ENCODE results near the gene PPP1CA. TPM values are rescaled to one million over a fixed set of nuclear protein-coding genes. Genes with fewer than 3 reads are reported as not detected.

Gene PPP1CA
- total RNA-seq, 1 donor from 2014 or later = 137 TPM

- no peak for DNase-seq (ENCODE audit: extremely low spot score, unreplicated experiment)
- H3K9me3 Mint-ChIP-seq = no peaks in the 10 kb centered on the region
- peaks cover 4% of the 10 kb centered on the region for H3K27me3 Mint-ChIP-seq
- no peaks in the 10 kb centered on the region for H3K36me3 Mint-ChIP-seq
- peak overlapping the region; percentile 92 for H3K4me3 Mint-ChIP-seq
- no peak for TF ChIP-seq CTCF (conservative IDR thresholded peaks at IDR 0.05)
- peaks cover 18% of the 10 kb centered on the region for H3K4me1 Mint-ChIP-seq (ENCODE audit: unreplicated experiment)
- peak overlapping the region; percentile 63 for H3K27ac Mint-ChIP-seq
Measured at GRCh38 chr11:67392183-67392715, 9.4 kb downstream of the PPP1CA start.

- H3K27ac Mint-ChIP-seq = peak within 1 kb of the TSS; percentile 85
- peaks cover 11% of the 10 kb centered on the region for H3K27me3 Mint-ChIP-seq
- peak; percentile 96 for DNase-seq (ENCODE audit: extremely low spot score, unreplicated experiment)
- no peaks in the 10 kb centered on the region for H3K36me3 Mint-ChIP-seq
- no peak for TF ChIP-seq CTCF (conservative IDR thresholded peaks at IDR 0.05)
- H3K4me1 Mint-ChIP-seq (ENCODE audit: unreplicated experiment) = peaks cover 18% of the 10 kb centered on the region
- H3K9me3 Mint-ChIP-seq = no peaks in the 10 kb centered on the region
- H3K4me3 Mint-ChIP-seq = peak within 1 kb of the TSS; percentile 92
Measured at GRCh38 chr11:67391304-67392182, 10.1 kb downstream of the PPP1CA start, which contains the start of gene RAD9A. Gene RAD9A, plus strand, starts transcription at chr11:67391986. Its CDS starts 59 bp downstream, at chr11:67392045.

GRCh38 chr11:67390947-67391303 lies 10.7 kb downstream of the PPP1CA start:
- Mint-ChIP-seq H3K36me3 (no peaks in the 10 kb centered on the region), H3K9me3 (no peaks in the 10 kb centered on the region), H3K4me3 (peak overlapping the region; percentile 92), H3K4me1 (ENCODE audit: unreplicated experiment) (peaks cover 18% of the 10 kb centered on the region), H3K27ac (peak overlapping the region; percentile 85), H3K27me3 (peaks cover 11% of the 10 kb centered on the region)
- DNase-seq (ENCODE audit: extremely low spot score, unreplicated experiment) = no peak
- TF ChIP-seq CTCF (conservative IDR thresholded peaks at IDR 0.05) = no peak

GRCh38 chr11:67389477-67389876 lies 12.2 kb downstream of the PPP1CA start:
- no peaks in the 10 kb centered on the region for H3K9me3 Mint-ChIP-seq
- TF ChIP-seq CTCF (conservative IDR thresholded peaks at IDR 0.05) = peak; percentile 76
- H3K4me3 Mint-ChIP-seq = peak overlapping the region; percentile 87
- peaks cover 24% of the 10 kb centered on the region for H3K27me3 Mint-ChIP-seq
- no peak for DNase-seq (ENCODE audit: extremely low spot score, unreplicated experiment)
- peak overlapping the region; percentile 79 for H3K27ac Mint-ChIP-seq
- no peaks in the 10 kb centered on the region for H3K36me3 Mint-ChIP-seq
- H3K4me1 Mint-ChIP-seq (ENCODE audit: unreplicated experiment) = peaks cover 18% of the 10 kb centered on the region

GRCh38 chr11:67387518-67387917 lies 14.1 kb downstream of the PPP1CA start:
- Mint-ChIP-seq H3K9me3 (no peaks in the 10 kb centered on the region), H3K4me3 (no peak overlapping the region), H3K27ac (no peak overlapping the region), H3K36me3 (no peaks in the 10 kb centered on the region), H3K27me3 (peaks cover 28% of the 10 kb centered on the region), H3K4me1 (ENCODE audit: unreplicated experiment) (peaks cover 12% of the 10 kb centered on the region)
- TF ChIP-seq CTCF (conservative IDR thresholded peaks at IDR 0.05) = no peak
- no peak for DNase-seq (ENCODE audit: extremely low spot score, unreplicated experiment)
